Ovary (tissue), 9 donors: ENCODE measurements around the gene CST4. TPM values are rescaled to one million over a fixed set of nuclear protein-coding genes. Genes with fewer than 3 reads are reported as not detected.

ENCODE experiments used
- DNase-seq, 5 donors: peaks; one replicate each; pipeline ENCODE4 v3.0.0-alpha.2; 2019 to 2020
- H3K27ac ChIP-seq, 2 donors: fragments of 200-600 bp; one replicate each; pipeline versions ENCODE4 v1.5.1 to v1.8.0; 2019 to 2022
- H3K27me3 ChIP-seq: fragments of 200-600 bp; one replicate; pipeline ENCODE4 v1.8.0; 2022
- H3K36me3 ChIP-seq: fragments of 200-600 bp; sonication (generic); one replicate; pipeline ENCODE4 v1.5.1; 2019
- H3K4me1 ChIP-seq: one replicate; pipeline ENCODE4 v1.8.1; 2013; ENCODE audit warnings: mild to moderate bottlenecking, moderate library complexity; ENCODE audit not compliant: insufficient read depth
- H3K4me3 ChIP-seq: fragments of 200-600 bp; sonication (generic); one replicate; pipeline ENCODE4 v1.5.1; 2017
- H3K9me3 ChIP-seq, 2 donors: fragments of 200-600 bp in 1 of 2; sonication (generic) in 1 of 2; one replicate each; pipeline versions ENCODE4 v1.5.1 to v1.8.1; 2013 to 2019; ENCODE audit warnings: mild to moderate bottlenecking in 1 of 2, moderate library complexity in 1 of 2
- CTCF ChIP-seq, 3 donors: fragments of 450-650 bp in 2 of 3; fragments of 200-600 bp in 1 of 3; IDR thresholded peaks; one replicate each; pipeline versions ENCODE4 v1.5.1 to v1.8.0; 2016 to 2022; ENCODE audit warnings: antibody characterized with exemption in 3 of 3, mild to moderate bottlenecking in 1 of 3
- EP300 ChIP-seq: sonication (generic); formaldehyde crosslinking; IDR thresholded peaks from one replicate; pipeline ENCODE4 v1.6.1; 2017; ENCODE audit warnings: antibody characterized with exemption
- POLR2A ChIP-seq: fragments of 450-650 bp; IDR thresholded peaks from one replicate; pipeline ENCODE4 v1.6.1; 2017; ENCODE audit warnings: antibody characterized with exemption, mild to moderate bottlenecking, moderate library complexity
- WGBS, 3 donors: extraction: QIAGEN DNeasy Blood & Tissue Kit in 1 of 3; methylation state at CpG; one replicate each; pipeline versions ENCODE4 v1.1.5 to v1.1.7; 2013 to 2017; 5-methylcytosine and 5-hydroxymethylcytosine counted together
- intact Hi-C, 4 donors: fragments of 100-400 bp; cut with DNase I; formaldehyde crosslinking; loops; one replicate each; pipeline versions ENCODE4 v1.11.0 to v1.15.1; 2022 to 2023
- polyA plus RNA-seq, 2 donors: library from polyadenylated mRNA; stranded (reverse); fragments of 200-250 nt in 1 of 2; fragments of 350-450 nt in 1 of 2; fragmentation: Illumina TruSeq in 1 of 2; extraction: RNeasy Lipid Tissue Mini Kit (QIAGEN cat#74804) in 1 of 2; gene quantifications; one replicate each; pipeline ENCODE4 v1.2.3, GENCODE V29; 2013 to 2014
- total RNA-seq, 7 donors: library from RNA; depleted of rRNA in 2 of 7; stranded (reverse); fragments of >200 nt in 2 of 7; fragmentation: NEBNext Ultra II Directional in 3 of 7; extraction: Animal tissue kit (Norgen Biotek cat#: 25700) in 3 of 7; gene quantifications; one replicate each; pipeline versions ENCODE4 v1.1.0 to v1.2.4, GENCODE V29; 2016 to 2023
- donor health status: DM: no; HTN: no; CAD: no; lungs with moderate emphysema.
- donor health status: DM: no; HTN: no; CAD: no.
- donor health status: Bipolar disorder and iron deficiency.
- donor health status: DM: yes; HTN: yes; CAD: no.
- donor health status: DM: no; HTN: no; CAD: no.
- donor health status: DM: yes; HTN: yes; CAD: no.

Gene CST4
- total and polyA plus RNA-seq, 9 donors: not detected

- TF ChIP-seq POLR2A (no peak), EP300 (no peak), CTCF (IDR thresholded peaks at IDR 0.05) (no peak)
- Histone ChIP-seq H3K4me3 (no peak overlapping the region), H3K27me3 (no peaks in the 10 kb centered on the region), H3K4me1 (peaks cover 9% of the 10 kb centered on the region), H3K36me3 (no peaks in the 10 kb centered on the region), H3K9me3 (no peaks in the 10 kb centered on the region), H3K27ac (peak overlapping the region in 1 of 2 donors; percentile 6)
- peak in 2 of 5 donors; percentile 65 to 71 for DNase-seq
- WGBS, 3 donors: 55 to 63% (median 62%) methylated on average over 12 of the region's 12 CpGs
- intact Hi-C loops: no loop called here
Measured at GRCh38 chr20:23641936-23642751, 46.7 kb downstream of the CST4 start.

- H3K9me3 ChIP-seq: no peaks in the 10 kb centered on the region
- H3K4me3 ChIP-seq: no peak overlapping the region
- H3K36me3 ChIP-seq: no peaks in the 10 kb centered on the region
- H3K27me3 ChIP-seq: no peaks in the 10 kb centered on the region
- DNase-seq: no peak
- intact Hi-C loops: no loop called here
- 48 to 61% (median 50%) methylated on average over 11 of the region's 11 CpGs for WGBS, 3 donors
- H3K4me1 ChIP-seq: peaks cover 16% of the 10 kb centered on the region
- H3K27ac ChIP-seq: peak overlapping the region in 1 of 2 donors; percentile 4
- TF ChIP-seq POLR2A: no peak
- TF ChIP-seq EP300: no peak
- TF ChIP-seq CTCF (IDR thresholded peaks at IDR 0.05): no peak
Measured at GRCh38 chr20:23640671-23641667, 47.9 kb downstream of the CST4 start.

GRCh38 chr20:23640018-23640601 lies 48.7 kb downstream of the CST4 start:
- Histone ChIP-seq H3K4me3 (no peak overlapping the region), H3K9me3 (no peaks in the 10 kb centered on the region), H3K4me1 (peaks cover 21% of the 10 kb centered on the region), H3K27ac (no peak overlapping the region), H3K27me3 (no peaks in the 10 kb centered on the region), H3K36me3 (no peaks in the 10 kb centered on the region)
- no peak for DNase-seq
- WGBS, 3 donors: 89 to 94% (median 90%) methylated on average over 8 of the region's 8 CpGs
- intact Hi-C loops: no loop called here
- TF ChIP-seq CTCF (IDR thresholded peaks at IDR 0.05) (no peak), EP300 (no peak), POLR2A (no peak)

- intact Hi-C loops: loop anchor here in 2 of 4 donors (10.0 kb wide), 2 partner anchors 275 to 285 kb away; partner anchors contain the start of genes GZF1 (in 1 of the 2) and NXT1 (in 1 of the 2)
- Histone ChIP-seq H3K27me3 (no peaks in the 10 kb centered on the region), H3K27ac (no peak overlapping the region), H3K36me3 (no peaks in the 10 kb centered on the region), H3K4me3 (no peak overlapping the region), H3K9me3 (no peaks in the 10 kb centered on the region), H3K4me1 (peaks cover 22% of the 10 kb centered on the region)
- TF ChIP-seq CTCF (IDR thresholded peaks at IDR 0.05): no peak
- TF ChIP-seq POLR2A: no peak
- no peak for TF ChIP-seq EP300
- no peak for DNase-seq
- WGBS, 3 donors: 78 to 86% (median 79%) methylated on average over 8 of the region's 8 CpGs
Measured at GRCh38 chr20:23639490-23639958, 49.3 kb downstream of the CST4 start.
